NCI-H2107 (cell line): ENCODE data around the gene RBL2.

Experiments used
- DNase-seq: peaks from one replicate; lab custom pipeline; 2025; lab: John Stamatoyannopoulos, UW

Gene RBL2

DNA sequence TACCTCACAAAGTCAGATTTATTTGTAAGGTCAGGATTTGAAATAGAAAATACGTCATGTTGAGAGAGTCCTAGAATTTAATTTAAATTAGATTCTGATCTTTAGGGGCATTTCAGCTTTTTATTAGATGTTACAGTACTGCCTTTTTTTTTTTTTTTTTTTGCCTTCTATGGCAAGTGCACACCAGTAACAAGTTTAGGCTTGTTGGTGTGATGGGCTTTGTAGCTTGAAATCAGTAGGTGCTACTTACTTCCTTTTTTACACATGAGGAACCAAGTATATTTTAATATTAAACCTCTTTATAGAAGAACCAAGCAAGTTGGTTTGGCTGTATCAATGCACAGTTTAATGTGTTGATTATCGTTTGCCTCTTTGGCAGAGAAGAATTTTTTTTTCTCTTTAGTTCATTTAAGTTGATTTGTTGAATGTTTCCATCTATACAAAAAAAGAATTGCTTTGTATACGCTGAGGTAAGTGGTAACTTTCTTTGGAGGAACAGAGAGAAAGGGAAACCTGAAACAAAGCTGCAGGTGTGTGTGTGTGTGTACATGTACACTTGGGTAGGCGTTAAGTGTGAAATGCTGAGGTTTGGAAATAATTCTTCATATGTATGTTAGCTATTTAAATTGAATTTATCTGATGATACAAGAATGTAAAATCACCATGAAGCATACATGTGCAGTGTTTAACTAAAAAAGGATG, 15.7 kb downstream of the RBL2 start:
- DNase-seq, result no peak

DNA sequence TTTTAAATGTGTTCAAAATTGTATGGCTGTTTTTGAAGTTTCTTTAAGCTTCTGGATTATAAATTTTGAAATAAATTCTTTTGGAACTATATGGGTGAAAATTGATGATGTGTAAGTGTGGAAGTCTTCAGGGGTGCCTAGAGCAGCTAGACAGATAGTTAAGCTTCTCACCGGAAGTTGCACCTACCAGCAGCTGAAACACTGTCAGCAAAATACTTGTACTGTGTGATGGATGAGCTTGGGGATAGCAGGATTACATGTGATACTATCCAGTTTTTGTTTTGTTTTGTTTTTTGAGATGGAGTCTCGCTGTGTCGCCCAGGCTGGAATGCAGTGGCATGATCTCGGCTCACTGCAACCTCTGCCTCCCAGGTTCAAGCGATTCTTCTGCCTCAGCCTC, 19.7 kb downstream of the RBL2 start:
- no peak for DNase-seq

DNA sequence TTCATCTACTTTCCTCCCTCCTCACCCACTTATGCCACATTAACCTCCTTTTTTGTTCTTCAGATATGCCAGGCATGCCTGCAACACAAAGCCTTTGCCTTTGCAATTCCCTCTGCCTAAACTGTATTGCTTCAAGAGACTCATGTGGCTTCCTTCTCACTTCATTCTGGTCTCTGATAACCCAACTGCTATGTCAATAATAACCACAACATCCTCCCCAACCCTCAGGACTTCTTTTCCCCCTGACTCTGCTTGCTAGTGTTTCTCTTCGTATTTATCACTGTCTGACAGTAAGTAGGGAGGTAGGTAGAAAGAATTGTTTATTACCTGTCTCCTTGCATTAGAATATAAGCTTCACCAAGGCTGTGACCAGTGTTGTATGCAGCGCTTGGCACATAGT, 22.4 kb downstream of the RBL2 start:
- no peak for DNase-seq

DNA sequence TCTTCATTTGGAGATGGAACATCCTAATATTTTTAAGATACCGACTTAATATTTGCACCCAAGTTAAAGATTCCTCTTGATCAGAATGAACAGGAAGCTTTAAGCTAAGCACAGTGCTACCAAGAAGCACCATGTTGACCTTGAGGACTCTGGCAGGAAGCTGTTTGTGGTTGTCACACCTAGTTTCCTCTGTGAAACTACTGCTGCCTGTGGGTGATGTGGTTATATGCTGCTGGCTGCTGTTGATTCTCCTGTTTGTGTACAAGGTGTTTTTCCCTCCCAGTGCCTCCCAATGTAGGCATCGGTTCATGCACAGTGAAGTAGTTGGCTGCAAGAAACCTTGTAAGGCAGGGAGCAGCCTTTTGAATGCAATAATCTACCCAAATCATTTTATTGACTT, 23.4 kb downstream of the RBL2 start:
- DNase-seq, result peak; percentile 2

DNA sequence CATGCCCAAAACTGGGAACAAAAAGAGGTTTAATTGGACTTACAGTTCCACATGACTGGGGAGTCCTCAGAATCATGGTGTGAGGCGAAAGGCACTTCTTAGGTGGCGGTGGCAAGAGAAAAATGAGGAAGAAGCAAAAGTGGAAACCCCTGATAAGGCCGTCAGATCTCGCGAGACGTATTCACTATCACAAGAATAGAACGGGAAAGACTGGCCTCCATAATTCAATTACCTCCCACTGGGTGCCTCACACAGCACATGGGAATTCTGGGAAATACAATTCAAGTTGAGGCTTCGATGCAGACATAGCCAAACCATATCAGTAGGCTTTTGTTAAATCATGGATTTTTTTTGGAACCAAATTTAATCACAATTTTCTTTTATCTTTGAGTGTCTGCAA, 24.4 kb downstream of the RBL2 start:
- DNase-seq, result no peak

DNA sequence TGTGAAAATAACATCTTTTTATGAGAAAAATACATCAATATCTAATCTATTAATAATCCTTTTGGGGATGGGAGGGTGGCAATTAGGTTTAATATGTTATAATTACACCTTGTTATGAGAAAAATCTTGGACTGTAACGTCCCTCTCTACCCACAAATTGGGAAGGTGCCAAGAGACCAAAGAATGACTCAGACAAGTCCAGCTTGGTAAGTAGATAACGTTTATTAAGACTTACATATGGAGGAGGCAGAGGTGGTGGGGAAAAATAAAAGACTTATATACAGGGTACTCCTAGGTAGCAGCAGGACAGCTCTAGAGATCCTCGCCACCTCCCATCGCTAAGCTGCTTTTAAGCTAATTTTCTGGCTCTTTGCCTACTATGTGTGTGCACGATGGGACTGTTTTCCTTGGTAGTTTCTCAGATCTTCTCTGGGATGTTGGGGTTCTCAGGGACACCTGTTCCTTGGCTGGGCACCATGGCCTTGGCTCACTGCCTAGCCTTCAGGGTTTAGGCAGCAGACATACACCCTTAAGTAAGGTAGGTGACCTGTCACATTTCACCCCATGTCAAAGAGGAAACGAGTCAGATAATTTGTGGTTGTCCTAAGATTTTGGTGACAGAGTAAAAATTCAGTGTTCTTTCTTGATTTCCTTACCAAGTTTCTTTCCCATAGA, 31.5 kb downstream of the RBL2 start:
- DNase-seq, result no peak

DNA sequence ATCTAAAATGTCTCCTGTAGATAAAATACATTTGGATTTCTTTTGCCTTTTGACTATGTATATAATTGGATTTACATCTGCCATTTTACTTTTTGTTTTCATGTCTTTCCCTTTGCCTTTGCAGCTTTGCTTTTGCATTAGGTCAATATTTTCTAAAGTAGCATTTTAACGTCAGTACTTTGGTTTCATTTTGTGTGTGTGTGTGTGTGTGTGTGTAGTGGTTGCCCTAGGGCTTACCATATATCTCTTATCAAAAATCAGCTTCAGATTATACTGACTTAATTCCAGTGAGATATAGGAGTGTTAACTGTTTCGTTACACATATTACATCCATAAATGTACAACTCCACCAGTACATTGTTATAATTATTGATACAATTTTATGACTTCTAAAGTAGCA, 42.6 kb downstream of the RBL2 start:
- DNase-seq, result no peak

DNA sequence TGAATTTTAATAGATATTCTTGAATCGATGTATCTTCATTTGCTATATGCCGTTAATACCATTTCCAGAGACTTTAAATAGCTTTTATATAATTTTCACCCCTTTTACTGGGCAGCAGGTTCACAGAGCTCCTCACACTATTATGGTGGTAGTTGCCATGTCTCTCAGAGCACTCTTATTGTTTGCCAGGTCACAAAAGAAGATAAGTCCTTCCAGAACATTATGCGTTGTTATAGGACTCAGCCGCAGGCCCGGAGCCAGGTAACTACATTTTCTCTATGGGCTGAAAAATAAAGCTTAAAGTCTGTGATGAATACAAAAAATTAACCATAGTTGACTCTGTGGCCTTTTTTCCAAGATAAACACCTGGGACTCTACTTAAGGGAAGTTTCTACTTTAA, 44.7 kb downstream of the RBL2 start:
- no peak for DNase-seq

DNA sequence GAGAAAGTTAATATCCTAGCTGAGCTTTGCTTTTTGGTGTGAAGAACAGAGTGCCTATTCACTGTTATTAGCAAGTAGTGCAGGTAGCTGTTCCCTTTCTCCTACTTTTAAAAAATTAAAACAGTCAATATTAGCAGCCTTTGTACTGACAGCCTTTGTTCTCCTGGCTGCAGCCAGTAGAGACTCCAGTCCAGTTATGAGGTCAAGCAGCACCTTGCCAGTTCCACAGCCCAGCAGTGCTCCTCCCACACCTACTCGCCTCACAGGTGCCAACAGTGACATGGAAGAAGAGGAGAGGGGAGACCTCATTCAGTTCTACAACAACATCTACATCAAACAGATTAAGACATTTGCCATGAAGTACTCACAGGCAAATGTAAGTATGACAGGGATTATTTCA, 46.1 kb downstream of the RBL2 start:
- no peak for DNase-seq

DNA sequence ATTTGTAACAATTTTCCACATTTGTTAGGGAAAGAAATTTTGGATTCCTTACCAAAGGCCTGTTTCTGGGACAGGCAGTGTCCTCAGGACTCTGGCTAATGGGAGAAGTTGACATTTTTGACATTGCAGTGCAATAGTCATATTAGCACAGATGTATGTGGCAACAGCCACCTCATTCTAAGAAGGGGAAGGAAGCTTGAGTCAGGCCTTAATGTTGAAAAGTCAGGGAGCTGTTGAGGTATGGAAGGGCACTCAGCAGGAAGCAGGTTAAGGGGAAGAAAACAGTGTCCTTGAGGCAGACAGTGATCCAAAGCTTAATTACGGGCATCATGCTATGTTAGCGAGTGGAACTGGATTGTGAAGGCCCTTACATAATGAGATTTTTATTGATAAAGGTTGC, 47.9 kb downstream of the RBL2 start:
- DNase-seq, result no peak

DNA sequence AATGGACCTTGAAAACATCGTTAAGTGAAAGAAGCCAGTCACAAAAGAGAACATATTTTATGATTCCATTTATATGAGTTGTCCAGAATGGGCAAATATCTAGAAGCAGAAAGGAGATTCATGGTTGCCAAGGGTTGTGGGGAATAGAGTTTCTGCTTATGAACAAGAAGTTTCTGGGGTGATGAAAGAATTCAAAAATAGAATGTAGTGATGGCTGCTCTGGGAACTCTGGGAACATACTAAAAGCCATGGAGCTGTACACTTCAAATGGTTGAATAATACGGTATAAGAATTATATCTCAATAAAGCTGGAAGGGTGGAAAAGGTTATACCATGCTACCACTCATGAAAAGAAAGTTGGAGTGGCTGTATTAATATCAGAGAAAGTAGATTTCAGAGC, 50.3 kb downstream of the RBL2 start:
- DNase-seq, result no peak

DNA sequence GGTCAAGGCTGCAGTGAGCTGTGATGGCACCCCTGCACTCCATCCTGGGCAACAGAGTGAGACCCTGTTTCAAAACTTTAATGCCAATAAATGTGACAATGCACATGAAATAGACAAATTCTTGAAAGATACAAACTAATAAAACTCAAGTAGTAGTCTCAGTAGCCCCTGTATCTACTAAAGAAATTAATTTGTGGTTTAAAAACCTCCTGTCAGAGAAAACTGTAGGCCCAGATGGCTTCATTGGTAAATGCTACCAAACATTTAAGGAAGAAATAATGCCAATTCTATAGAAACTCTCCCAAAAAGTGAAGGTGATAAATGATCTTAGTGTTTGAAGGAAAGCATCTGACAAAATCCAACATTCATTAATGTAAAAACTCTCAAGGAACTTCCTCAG, 52.0 kb downstream of the RBL2 start:
- DNase-seq, result no peak

DNA sequence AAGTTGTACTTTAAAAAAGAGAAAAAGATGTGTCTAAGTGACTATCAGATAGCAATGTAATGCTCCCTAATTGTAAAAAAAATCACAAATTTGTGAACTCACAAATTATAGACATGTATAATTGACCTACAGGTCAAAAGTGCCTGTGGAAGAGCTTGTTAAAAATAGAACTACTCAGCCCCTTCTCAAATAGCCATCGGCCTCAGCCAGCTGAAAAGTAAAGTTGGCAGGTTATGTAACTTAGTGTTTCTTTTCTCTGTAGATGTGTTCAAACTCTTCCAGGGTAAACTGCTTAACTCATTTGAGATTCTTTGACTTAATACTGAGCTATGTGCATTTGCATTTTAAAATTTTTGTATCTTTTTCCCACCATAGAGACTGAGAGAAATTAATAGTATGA, 55.5 kb downstream of the RBL2 start:
- no peak for DNase-seq

DNA sequence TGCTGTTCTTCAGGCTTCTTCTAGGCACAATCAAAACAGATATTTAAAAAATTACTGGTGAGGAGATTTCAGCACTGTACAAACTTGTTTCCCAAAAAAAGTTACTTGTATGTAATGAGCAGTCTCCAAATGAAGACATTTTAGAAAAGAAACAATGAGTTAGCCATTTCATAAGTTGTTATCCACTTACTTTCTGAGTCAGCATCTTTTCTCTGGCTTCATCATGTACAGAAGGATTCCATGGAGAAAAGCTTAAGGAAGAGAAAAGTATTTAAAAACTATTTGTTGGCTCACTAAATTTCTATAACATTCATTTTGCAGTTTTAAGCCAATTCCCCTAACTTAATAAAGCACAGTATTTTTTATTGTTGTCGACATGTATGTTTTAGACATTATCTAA, 58.2 kb downstream of the RBL2 start:
- DNase-seq, result no peak

DNA sequence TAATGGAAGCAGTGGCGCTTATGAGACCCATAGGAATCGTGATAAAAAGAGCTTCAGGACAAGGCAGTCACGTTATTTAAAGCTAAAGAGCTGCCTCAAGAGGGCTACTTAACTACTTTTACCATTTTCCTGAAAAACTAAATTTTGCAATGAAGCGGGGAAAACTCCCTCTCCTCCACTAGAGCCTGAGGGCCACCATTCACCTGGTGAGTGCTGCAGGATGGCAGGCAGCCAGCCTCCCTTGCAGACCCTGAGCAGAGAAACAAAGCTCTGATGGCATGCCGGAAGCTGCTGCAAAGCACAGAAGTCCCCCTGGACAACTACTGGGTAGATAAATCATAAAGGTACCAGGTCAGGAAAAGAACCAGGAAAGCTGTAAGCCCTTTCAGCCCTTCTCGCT, 60.4 kb downstream of the RBL2 start:
- no peak for DNase-seq

DNA sequence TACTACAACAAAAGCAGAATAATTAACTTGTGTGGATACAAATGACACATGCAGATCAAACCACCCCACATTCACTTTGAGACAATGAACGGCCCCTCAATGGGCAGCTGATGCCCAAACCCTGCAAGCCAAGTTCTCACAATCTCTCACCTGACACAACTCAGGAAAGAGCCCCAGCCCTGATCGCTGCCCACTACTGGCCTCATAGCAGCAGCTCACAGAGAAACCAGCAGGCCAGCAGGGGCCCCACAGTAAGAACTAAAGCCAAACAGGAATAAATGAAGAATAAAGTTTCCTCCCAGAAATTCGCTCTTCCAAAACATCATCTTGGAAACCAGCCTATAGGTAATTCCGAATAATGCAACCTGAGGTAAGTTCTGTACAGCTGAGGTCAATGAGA, 61.1 kb downstream of the RBL2 start:
- DNase-seq, result no peak

DNA sequence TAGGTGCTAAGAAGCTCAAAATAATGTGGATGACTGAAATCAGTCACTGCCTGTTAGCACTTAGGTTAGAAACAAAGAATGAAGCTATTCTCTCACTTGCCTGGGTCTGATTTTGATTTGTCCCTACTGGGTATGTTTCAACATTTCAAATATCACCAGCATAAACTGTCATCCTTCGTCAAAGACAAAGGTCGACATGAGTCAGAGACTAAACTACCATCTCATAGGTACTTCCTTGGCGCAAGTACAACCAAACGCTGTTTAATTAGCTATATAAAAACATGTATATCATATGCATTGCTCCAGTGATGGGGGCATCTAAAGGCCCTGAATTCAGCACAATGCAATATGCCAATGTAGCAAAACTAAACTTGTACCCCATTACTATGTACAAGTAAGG, 64.7 kb downstream of the RBL2 start:
- no peak for DNase-seq

DNA sequence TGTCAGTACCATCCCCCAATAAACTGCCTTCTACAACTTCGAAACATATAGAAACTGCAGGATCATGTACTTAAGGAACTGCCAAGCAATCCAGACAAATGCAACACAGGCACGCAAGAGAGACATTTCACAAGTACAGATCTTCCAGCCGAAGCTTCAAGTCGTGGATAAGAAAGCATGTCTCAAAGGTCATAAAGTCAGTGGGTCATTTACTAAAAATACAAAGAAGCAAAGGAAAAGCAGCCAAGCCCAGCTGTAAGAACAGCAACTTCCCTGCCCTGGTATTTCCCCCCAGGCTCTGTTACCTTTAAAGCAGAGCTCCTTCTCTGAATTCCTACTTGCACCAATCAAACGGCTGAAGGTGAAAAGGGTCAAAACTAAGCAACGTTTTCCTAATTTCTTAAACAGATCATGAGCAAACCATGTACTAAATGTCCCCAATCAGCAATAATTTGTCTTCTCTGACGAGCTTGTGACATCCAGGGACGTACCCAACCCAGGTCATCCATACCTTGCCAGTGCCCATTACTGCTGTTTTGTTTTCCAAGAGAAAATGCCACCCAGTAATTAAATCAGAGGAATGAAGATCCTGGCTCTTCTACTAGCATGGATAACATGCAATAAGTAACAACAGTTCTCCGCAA, 67.1 kb downstream of the RBL2 start:
- no peak for DNase-seq

DNA sequence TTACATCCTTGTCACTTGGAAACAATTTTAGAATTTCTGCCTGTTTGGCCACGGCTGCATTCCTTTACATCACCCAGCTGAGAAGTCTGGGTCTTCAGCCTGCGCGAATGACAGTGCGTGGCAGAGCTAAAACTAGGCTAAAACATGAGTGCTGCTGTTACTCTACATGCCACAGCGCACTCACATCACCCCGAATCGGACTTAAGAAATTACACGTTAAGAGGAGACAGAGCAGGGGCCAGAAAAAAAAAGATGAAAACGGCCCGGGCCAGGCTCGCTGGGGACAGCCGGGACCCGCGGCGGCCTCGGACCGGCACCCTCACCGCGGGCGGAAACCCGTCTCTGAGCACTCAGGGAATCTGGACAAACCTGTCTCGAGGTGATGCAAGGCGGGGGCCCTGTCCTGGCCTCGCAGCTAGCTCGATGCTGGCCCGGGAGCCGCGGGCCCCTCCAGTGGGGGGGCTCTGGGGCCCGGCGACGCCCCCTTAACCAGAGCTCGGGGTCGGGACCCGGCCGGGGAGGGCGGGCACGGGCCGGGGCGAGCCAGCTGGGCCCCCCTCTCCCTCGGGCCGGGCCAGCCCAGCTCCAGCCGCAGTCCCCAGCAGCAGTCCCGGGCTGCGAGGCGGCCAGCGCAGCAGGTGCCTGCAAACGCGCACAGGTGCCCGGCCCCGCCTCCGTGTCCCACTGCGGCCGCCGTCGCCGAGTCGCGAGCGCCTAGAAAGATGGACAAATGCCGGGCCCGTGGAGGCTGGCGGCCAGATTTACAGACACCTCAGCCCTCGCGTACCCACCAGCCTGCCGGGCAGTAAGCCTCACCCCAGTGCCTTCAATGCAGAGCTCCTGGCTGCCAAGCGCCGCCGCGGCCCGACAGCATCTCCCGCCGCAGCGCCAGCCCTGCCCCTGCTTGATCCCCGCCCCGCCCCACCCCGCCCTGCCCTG, 68.3 kb downstream of the RBL2 start, which contains the start of gene AKTIP:
AKTIP (minus strand) TSS at position 879 of the 939 bp plus-strand sequence. CDS start 2,950 bp downstream, outside the sequence.
- DNase-seq, result peak; percentile 53

DNA sequence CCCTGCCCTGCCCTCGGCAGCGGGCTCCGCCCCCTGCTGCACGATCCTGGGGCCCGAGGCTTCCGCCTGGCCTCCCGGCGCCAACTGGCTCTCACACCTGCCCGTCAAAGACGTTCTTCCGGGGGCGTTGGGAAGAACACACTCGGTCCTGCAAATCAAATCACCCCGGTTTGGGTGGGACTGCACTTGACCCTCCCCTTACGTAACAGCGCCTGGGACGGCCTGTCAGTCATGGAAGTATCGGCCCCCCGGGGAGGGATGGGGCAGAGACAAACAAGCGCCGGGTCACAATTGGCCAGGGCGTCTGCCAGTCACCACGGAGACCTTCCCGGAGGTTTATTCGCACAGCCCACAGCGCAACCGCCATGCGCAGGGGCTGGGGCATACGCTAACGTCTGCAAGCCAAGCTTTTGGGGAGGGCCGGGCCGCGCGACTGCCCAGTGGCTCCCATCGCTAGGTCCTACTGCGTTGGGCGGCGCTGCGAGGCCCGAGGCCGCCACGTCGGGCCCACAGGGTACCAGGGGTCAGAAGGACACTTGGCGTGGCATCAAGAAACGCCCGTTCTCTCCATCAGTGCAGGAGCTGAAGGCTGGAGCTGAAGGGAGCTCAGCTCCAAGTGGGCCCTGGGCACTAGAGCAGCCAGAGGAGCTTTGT, 69.1 kb downstream of the RBL2 start:
- peak; percentile 98 for DNase-seq

DNA sequence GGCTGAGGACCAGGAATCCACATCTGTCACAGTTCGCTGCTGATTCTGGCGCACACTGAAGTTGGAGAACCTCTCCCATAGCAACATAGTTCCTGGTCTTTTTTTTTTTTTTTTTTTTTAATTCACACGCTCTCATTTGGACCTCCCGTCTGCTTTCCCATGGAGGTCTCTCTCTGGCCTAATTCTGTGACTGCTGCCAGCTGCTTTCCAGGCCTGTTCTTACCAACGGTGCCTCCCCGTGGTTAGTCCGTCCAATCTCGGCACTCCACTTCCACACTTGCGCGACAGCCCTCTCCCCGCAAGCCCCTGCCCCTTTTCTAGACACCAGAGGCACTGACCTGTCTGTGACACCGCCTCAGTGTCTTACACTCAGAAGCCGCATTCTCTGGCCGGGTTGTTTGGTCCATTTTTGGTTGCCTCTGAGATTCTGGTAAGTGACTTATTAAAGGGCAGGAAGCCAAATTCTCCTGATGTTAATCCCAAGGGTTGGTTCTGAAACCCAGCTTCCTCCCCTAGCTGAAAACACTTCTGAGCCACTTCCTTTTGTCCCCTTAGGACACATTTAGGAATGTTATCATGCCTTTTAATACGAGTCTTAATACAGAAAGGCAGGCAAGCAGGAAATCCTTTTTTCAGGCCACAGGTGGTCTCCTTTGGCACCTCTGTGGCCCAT, 69.9 kb downstream of the RBL2 start:
- no peak for DNase-seq
